AG08396 (cell line): Measurements from ENCODE around the gene AP3B2.
"Not testable (repeated sequence)": the region's sequence is repeated elsewhere in the genome, so short reads cannot be mapped to it uniquely, and the experiment has no call there.

ENCODE experiments used
- DNase-seq: peaks from one replicate; pipeline ENCODE4 v3.0.0; 2012; ENCODE audit warnings: low spot score, mixed read lengths

The AP3B2 gene, protein sequence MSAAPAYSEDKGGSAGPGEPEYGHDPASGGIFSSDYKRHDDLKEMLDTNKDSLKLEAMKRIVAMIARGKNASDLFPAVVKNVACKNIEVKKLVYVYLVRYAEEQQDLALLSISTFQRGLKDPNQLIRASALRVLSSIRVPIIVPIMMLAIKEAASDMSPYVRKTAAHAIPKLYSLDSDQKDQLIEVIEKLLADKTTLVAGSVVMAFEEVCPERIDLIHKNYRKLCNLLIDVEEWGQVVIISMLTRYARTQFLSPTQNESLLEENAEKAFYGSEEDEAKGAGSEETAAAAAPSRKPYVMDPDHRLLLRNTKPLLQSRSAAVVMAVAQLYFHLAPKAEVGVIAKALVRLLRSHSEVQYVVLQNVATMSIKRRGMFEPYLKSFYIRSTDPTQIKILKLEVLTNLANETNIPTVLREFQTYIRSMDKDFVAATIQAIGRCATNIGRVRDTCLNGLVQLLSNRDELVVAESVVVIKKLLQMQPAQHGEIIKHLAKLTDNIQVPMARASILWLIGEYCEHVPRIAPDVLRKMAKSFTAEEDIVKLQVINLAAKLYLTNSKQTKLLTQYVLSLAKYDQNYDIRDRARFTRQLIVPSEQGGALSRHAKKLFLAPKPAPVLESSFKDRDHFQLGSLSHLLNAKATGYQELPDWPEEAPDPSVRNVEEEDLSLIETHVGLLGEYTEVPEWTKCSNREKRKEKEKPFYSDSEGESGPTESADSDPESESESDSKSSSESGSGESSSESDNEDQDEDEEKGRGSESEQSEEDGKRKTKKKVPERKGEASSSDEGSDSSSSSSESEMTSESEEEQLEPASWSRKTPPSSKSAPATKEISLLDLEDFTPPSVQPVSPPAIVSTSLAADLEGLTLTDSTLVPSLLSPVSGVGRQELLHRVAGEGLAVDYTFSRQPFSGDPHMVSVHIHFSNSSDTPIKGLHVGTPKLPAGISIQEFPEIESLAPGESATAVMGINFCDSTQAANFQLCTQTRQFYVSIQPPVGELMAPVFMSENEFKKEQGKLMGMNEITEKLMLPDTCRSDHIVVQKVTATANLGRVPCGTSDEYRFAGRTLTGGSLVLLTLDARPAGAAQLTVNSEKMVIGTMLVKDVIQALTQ

GRCh38 chr15:82709421-82710207 is at the start of gene AP3B2:
AP3B2 (minus strand) TSS chr15:82709875; CDS start chr15:82709706, 169 bp downstream.
- peak; percentile 95 for DNase-seq

GRCh38 chr15:82751308-82751707 is 41.6 kb upstream of the AP3B2 start:
- no peak for DNase-seq

DNA sequence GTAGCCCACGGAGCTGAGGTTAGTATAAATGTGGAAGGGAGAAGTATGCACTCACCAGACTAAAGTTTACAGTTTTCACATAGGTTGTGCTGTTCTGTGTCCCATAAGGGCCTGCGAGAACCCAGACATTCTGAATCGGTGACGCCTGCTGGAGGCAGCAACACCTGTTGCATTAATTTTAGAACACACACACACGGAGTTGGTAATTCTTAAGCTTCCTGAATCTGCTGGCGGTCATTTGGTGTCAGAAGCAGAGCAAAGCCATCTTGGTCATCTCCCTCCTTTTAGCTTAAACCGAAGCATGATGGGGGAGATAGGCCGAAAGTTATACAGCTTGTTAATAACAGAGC is 41.1 kb upstream of the AP3B2 start:
- DNase-seq = peak; percentile 15

- DNase-seq = peak; percentile 93
Measured at GRCh38 chr15:82749951-82750830, 40.5 kb upstream of the AP3B2 start.

DNA sequence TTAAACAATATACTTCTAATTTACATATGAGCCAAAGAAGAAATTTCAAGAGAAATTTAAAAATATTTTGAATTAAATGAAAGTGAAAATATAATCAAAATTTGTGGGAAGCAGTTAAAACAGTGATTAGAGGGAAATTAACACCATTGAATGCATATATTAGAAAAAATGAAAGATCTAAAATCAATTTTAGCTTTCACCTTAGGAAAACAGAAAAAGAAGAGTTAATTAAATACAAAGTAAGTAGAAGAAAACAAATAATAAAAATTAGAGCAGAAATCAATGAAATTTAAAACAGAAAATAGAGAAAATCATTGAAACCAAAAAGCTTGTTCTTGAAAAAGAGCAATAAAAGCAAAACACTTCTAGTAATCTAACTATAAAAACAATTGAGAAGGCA is 38.6 kb upstream of the AP3B2 start:
- DNase-seq = no peak

GRCh38 chr15:82743810-82744209 is 34.1 kb upstream of the AP3B2 start:
- DNase-seq = no peak

GRCh38 chr15:82742134-82742533 is 32.5 kb upstream of the AP3B2 start:
- no peak for DNase-seq

DNA sequence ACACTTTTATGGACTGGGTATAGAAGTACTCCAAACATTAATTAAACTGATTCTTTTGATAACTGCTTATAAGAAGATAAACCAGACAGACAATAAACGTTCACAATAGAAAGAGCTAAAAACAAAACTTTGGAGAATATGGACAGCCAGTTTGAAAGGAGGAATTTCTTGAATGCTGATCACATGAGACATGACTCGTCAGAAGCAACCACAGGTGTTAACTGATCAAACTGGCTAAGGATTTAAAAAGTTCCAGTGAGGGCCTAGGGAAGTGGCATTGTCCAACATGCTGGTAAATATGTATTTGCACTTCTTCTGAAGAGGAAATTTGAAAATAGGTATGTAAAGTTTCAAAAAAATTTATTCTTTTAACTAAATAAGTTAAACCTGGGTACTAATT is 29.4 kb upstream of the AP3B2 start:
- DNase-seq = no peak

DNA sequence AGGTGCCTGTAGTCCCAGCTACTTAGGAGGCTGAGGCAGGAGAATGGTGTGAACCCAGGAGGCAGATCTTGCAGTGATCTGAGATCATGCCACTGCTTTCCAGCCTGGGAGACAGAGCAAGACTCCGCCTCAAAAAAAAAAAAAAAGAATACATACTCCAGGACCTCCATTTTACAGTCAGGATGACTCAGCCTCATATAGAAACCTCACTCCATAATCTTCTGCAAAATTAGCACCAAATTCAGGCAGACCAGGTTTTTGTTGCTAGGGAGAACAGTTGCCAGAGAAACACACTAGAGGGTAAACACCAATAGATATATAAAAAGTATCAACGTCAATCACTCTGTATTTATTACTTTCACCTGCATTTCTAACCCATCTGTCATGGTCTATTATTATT is 28.3 kb upstream of the AP3B2 start:
- DNase-seq = no peak

DNA sequence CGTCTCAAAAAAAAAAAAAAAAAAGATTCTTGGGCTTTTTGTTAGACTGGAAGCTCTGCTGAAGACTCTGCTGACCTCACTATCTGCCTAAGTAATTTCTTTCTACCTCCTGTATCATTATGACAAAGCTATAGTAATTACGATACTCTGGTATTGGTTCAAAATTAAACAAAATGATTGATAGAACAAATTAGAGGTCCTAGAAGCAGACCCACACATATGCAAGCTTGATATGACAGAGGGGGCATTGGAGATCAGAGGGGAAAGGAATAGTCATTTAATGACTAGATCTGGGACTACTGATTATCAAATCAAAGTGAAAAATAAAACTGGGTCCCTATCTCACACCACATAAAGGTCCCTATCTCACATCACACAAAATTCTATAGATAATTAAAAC is 21.9 kb upstream of the AP3B2 start:
- DNase-seq = no peak

- DNase-seq = no peak
Measured at GRCh38 chr15:82730022-82730530, 20.4 kb upstream of the AP3B2 start.

- no peak for DNase-seq
Measured at GRCh38 chr15:82726816-82727215, 17.1 kb upstream of the AP3B2 start.

- DNase-seq = no peak
Measured at GRCh38 chr15:82715003-82715402, 5.3 kb upstream of the AP3B2 start.

GRCh38 chr15:82714016-82714415 is 4.3 kb upstream of the AP3B2 start:
- no peak for DNase-seq

DNA sequence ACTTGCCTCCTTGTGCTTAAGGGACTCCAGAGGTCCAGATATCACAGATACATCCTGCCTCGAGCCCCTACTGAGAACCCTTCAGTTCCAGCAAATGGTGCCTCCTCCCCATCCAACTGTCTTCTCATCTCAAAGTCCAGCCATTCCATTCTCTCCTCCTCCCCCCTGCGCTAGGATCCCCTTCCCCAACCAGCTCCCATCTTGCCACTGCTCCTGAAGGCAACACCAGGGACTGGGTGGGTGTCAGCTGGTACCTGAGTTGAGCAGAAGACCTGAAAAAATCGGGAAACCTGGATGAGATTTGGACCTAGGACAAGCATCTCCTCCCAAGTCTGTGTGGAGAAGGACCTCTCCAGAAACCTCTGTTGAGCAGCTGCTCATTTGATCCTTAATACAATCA is 2.4 kb upstream of the AP3B2 start:
- DNase-seq = no peak

DNA sequence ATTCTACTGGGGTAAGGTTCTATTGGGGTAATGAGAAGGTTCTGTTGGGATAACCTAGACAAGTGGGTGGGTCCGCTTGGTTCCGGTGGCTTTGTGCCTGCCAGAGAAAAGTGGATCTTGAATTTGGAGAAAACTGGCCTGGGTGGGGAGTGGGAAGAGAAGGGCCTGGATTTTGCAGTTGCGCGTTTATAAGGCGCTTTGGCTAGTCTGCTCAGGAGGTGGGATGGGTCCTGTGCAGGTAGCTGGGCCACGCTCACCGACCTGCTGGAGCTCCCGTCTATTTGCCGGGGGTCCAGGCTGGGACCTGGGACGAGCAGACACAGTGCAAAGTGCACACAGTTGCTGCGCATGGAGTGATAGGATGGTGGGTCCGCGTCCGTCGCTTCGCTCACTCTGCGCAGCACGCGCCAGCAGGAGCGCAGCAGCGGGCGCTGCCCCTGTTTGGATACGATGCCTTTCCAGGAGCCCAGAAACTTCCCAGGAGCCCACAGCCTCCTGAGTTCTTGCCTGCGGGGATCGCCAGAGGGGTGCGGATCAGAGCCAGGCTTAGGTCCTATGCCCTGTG is 1.3 kb upstream of the AP3B2 start:
- peak; percentile 8 for DNase-seq

DNA sequence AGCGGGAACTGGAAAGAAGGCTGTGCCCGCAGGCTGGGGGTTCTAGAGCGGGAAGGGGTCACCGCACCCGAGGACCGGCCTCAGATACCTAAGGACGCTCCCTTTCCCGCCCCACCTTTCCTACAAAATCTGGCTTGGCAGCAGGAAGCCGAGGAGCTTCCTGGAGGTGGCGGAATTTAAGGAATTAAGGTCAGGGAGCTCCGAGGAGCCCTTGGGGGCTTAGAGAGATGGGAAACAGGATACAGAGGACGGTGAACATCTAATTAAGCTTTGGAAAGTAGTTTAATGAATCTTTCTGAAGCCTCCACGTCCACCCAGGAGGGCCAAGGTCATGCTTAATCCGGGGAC is 507 bp upstream of the AP3B2 start:
- DNase-seq = no peak

GRCh38 chr15:82709081-82709420 is 624 bp downstream of the AP3B2 start:
- DNase-seq = no peak

DNA sequence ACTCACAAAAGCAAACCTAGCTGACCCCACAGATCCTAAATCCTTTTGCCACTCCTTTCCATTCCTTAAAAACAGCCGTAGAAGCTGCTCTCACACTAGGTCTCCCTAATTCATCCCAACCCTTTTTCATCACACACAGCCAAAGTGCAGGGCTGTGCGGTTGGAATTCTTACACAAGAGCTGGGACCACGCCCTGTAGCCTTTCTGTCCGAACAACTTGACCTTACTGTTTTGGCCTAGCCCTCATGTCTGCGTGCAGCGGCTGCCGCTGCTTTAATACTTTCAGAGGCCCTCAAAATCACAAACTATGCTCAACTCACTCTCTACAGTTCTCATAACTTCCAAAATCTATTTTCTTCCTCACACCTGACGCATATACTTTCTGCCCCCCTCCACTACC is 3.8 kb downstream of the AP3B2 start:
- DNase-seq = not testable (repeated sequence)

- no peak for DNase-seq
Measured at GRCh38 chr15:82699726-82700125, 9.9 kb downstream of the AP3B2 start.
